GM23338 (cell line): ENCODE data around the gene JAM3.

Experiments
- CREB1 ChIP-seq: fragments of 250-450 bp; sonication (Bioruptor Pico); IDR thresholded peaks from 2 replicates; pipeline ENCODE4 v1.5.0; 2020; ENCODE audit warnings: low read depth, mild to moderate bottlenecking, moderate library complexity
- CTCF ChIP-seq, 2 experiments: fragments of 200-600 bp in 1 of 2; sonication (generic) in 1 of 2; conservative IDR thresholded peaks; 2 replicates each; pipeline versions ENCODE4 v1.5.1 to v1.6.1; 2016 to 2017; ENCODE audit warnings: antibody characterized with exemption in 2 of 2, low read depth in 2 of 2, mild to moderate bottlenecking in 2 of 2, moderate library complexity in 1 of 2
- EZH2 ChIP-seq: fragments of 200-600 bp; sonication (generic); IDR thresholded peaks from one replicate; pipeline ENCODE4 v1.8.0; 2017; ENCODE audit warnings: antibody characterized with exemption, mild to moderate bottlenecking, low read depth; ENCODE audit not compliant: unreplicated experiment
- EZH2phosphoT487 ChIP-seq: fragments of 200-600 bp; sonication (generic); IDR thresholded peaks from one replicate; pipeline ENCODE4 v1.8.1; 2018; ENCODE audit warnings: antibody characterized with exemption; ENCODE audit not compliant: unreplicated experiment
- POLR2AphosphoS5 ChIP-seq: IDR thresholded peaks from 2 replicates; pipeline ENCODE4 v1.6.1; 2016; ENCODE audit warnings: antibody characterized with exemption, low read depth
- REST ChIP-seq: IDR thresholded peaks from one replicate; pipeline ENCODE4 v1.6.1; 2018; ENCODE audit warnings: antibody characterized with exemption; ENCODE audit not compliant: unreplicated experiment
- ZNF331 ChIP-seq: fragments of 250-450 bp; sonication (Bioruptor Pico); IDR thresholded peaks from 2 replicates; pipeline ENCODE4 v1.5.0; 2020; ENCODE audit warnings: low read depth, mild to moderate bottlenecking, moderate library complexity
- ZNF462 ChIP-seq: fragments of 250-450 bp; sonication (Bioruptor Pico); IDR thresholded peaks from 2 replicates; pipeline ENCODE4 v1.5.0; 2020; ENCODE audit warnings: mild to moderate bottlenecking, moderate library complexity

GRCh38 chr11:134124660-134125451 lies 56.0 kb downstream of the JAM3 start:
- TF ChIP-seq CTCF (conservative IDR thresholded peaks at IDR 0.05; ENCODE audit: low read depth in 2 of 2) (no peak), EZH2 (no peak), REST (no peak), EZH2phosphoT487 (no peak), CREB1 (no peak), POLR2AphosphoS5 (no peak), ZNF462 (no peak), ZNF331 (CRISPR knock-in tag) (no peak)
